Panc1 (cell line): ENCODE measurements around the gene NKAIN2. TPM values are rescaled to one million over a fixed set of nuclear protein-coding genes. Genes with fewer than 3 reads are reported as not detected.

Experiments used
- ATAC-seq: fragments of 200-7000 bp; cut with Tn5 transposase; 2 replicates; pipeline ENCODE4 v1.9.1; 2020; ENCODE audit warnings: mild to moderate bottlenecking, moderate library complexity
- BruUV-seq: library from RNA; stranded (reverse); fragments of 400-500 nt; replicated peaks from 2 replicates; lab custom pipeline; 2021; lab: Mats Ljungman, UMichigan
- CTCF ChIA-PET: fragments of 300-600 bp; sonication (Branson Sonifier 250); formaldehyde crosslinking; loops from one replicate; lab custom pipeline; 2022; ENCODE audit warnings: antibody characterized with exemption; lab: Charles Lee
- POLR2A ChIA-PET: fragments of 300-600 bp; sonication (Branson Sonifier 250); formaldehyde crosslinking; loops from one replicate; lab custom pipeline; 2022; ENCODE audit warnings: antibody characterized with exemption; lab: Charles Lee
- DNase-seq: peaks from one replicate; pipeline ENCODE4 v3.0.0-alpha.2; 2010; ENCODE audit warnings: low read depth, low spot score
- H3K27ac ChIP-seq: 2 replicates; pipeline ENCODE4 v1.5.1; 2011; ENCODE audit warnings: mild to moderate bottlenecking, low read length, inconsistent platforms
- H3K27me3 ChIP-seq: fragments of 200-500 bp; sonication (Bioruptor generic); 2 replicates; pipeline ENCODE4 v1.6.0; 2014; ENCODE audit warnings: low read length, inconsistent platforms; ENCODE audit not compliant: control insufficient read depth, insufficient read depth
- H3K36me3 ChIP-seq: fragments of 200-500 bp; sonication (Bioruptor generic); 2 replicates; pipeline ENCODE4 v1.5.1; 2014; ENCODE audit warnings: inconsistent platforms, mild to moderate bottlenecking, low read length, moderate library complexity; ENCODE audit not compliant: control insufficient read depth, insufficient read depth
- H3K4me1 ChIP-seq: 2 replicates; pipeline ENCODE4 v1.5.1; 2011; ENCODE audit warnings: inconsistent platforms, mild to moderate bottlenecking, low read length, moderate library complexity; ENCODE audit not compliant: control insufficient read depth, insufficient read depth
- H3K4me3 ChIP-seq, 2 experiments: 2 replicates each; pipeline ENCODE4 v1.5.1; 2011 to 2012; ENCODE audit warnings: low read depth in 2 of 2, low read length in 2 of 2, mild to moderate bottlenecking in 2 of 2, inconsistent platforms in 1 of 2, moderate library complexity in 1 of 2
- H3K9me3 ChIP-seq: fragments of 200-500 bp; sonication (Bioruptor generic); 2 replicates; pipeline ENCODE4 v1.5.1; 2014; ENCODE audit warnings: low read depth, mild to moderate bottlenecking, inconsistent platforms, low read length, moderate library complexity; ENCODE audit not compliant: control insufficient read depth, insufficient read depth
- CTCF ChIP-seq: fragments of 450-650 bp; IDR thresholded peaks from 2 replicates; pipeline ENCODE4 v1.5.1; 2017; ENCODE audit warnings: mild to moderate bottlenecking
- POLR2AphosphoS5 ChIP-seq: IDR thresholded peaks from 2 replicates; pipeline ENCODE4 v1.6.1; 2012; ENCODE audit warnings: mild to moderate bottlenecking, low read depth, low read length, moderate library complexity
- REST ChIP-seq, 2 experiments: IDR thresholded peaks; 2 replicates each; pipeline ENCODE4 v1.6.1; 2011 to 2012; ENCODE audit warnings: low read depth in 2 of 2, control low read depth in 1 of 2, low read length in 1 of 2, mild to moderate bottlenecking in 1 of 2, moderate library complexity in 1 of 2; ENCODE audit not compliant: insufficient read depth in 1 of 2
- SIN3A ChIP-seq: IDR thresholded peaks from 2 replicates; pipeline ENCODE4 v1.6.1; 2012; ENCODE audit warnings: low read depth, mild to moderate bottlenecking, low read length, moderate library complexity, borderline replicate concordance; ENCODE audit not compliant: insufficient read depth
- TCF7L2 ChIP-seq: IDR thresholded peaks from 2 replicates; pipeline ENCODE4 v1.6.1; 2011; ENCODE audit warnings: mild to moderate bottlenecking, low read depth, low read length, inconsistent platforms
- in situ Hi-C: cut with HindIII; loops from 2 replicates; pipeline ENCODE4 v1.10.0; 2016; ENCODE audit warnings: low sequenced_read_pairs, low pct_unique_long_range_greater_than_20kb
- intact Hi-C: fragments of 100-400 bp; cut with micrococcal nuclease; formaldehyde crosslinking; loops from one replicate; pipeline ENCODE4 v1.10.0; 2022; ENCODE audit not compliant: unreplicated experiment
- total RNA-seq: library from RNA; stranded (reverse); gene quantifications from one replicate; pipeline ENCODE4 v1.2.1, GENCODE V29; 2021; ENCODE audit not compliant: unreplicated experiment

NKAIN2 gene
- total RNA-seq, 1 experiment from 2014 or later, result 2.6 TPM

GRCh38 chr6:124765280-124765679, 961.6 kb downstream of the NKAIN2 start:
- no peaks in the 10 kb centered on the region for H3K4me1 ChIP-seq
- CTCF ChIA-PET, result no interaction called here
- no TSS peak for BruUV-seq
- no peaks in the 10 kb centered on the region for H3K27me3 ChIP-seq
- intact Hi-C loops (no loop called here), in situ Hi-C loops (no loop called here)
- H3K9me3 ChIP-seq, result no peaks in the 10 kb centered on the region
- no peaks in the 10 kb centered on the region for H3K36me3 ChIP-seq
- no peak for DNase-seq
- H3K27ac ChIP-seq, result no peak overlapping the region
- ATAC-seq, result no peak
- POLR2A ChIA-PET, result no interaction called here
- TF ChIP-seq POLR2AphosphoS5 (no peak), CTCF (no peak), TCF7L2 (no peak), REST (IDR thresholded peaks at IDR 0.05; ENCODE audit: insufficient read depth in 1 of 2, low read depth in 2 of 2, low read length in 1 of 2) (no peak)
- no peak overlapping the region for H3K4me3 ChIP-seq

- Histone ChIP-seq H3K4me3 (no peak overlapping the region), H3K4me1 (no peaks in the 10 kb centered on the region), H3K9me3 (no peaks in the 10 kb centered on the region), H3K36me3 (no peaks in the 10 kb centered on the region), H3K27ac (no peak overlapping the region; the same call in 1 of the 2 replicates), H3K27me3 (no peaks in the 10 kb centered on the region)
- in situ Hi-C loops (no loop called here), intact Hi-C loops (no loop called here)
- TF ChIP-seq POLR2AphosphoS5 (no peak), CTCF (no peak), TCF7L2 (no peak), SIN3A (no peak)
- ChIA-PET CTCF (no interaction called here), POLR2A (no interaction called here)
- DNase-seq, result no peak
- no TSS peak for BruUV-seq
- ATAC-seq, result no peak
These were observed 964.6 kb downstream of the NKAIN2 start for GRCh38 chr6:124768224-124768623.
